ENCODE results near the gene NECTIN1.

Gene NECTIN1

GRCh38 chr11:119624629-119625028 is 104.4 kb downstream of the NECTIN1 start:
- no peak for DNase-seq (ENCODE audit: low read depth)
- H3K4me3 ChIP-seq (ENCODE audit: low read length) = no peak overlapping the region
- TF ChIP-seq CTCF (IDR thresholded peaks at IDR 0.05; ENCODE audit: insufficient read depth, low read depth, low read length, missing control alignments) = no peak

DNA sequence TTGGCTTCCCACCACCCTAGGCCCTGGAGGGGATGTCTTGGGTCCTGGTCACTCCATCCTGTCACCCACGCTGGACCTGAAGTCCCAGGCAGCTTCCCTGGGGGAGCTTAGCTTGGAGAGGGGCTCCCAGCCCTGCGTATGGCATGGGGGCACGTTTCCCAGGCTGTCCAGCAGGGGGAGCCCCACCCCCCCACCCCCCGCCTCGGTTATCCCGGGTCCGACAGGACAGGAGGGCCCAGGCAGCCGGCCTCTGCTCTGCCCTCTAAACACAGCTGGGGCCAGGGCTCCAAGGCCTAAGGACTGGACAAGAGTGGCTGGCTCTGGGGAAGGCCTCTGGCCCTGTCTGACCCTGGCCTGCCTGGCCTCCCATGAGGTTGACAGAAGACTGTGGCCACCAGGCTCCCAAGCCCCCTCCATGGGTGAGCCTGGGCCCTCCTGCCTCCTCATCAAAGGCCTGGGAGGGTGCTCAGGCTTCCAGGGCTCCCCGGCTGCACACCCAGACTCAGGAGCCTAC is 104.8 kb downstream of the NECTIN1 start:
- DNase-seq (ENCODE audit: low read depth) = no peak

DNA sequence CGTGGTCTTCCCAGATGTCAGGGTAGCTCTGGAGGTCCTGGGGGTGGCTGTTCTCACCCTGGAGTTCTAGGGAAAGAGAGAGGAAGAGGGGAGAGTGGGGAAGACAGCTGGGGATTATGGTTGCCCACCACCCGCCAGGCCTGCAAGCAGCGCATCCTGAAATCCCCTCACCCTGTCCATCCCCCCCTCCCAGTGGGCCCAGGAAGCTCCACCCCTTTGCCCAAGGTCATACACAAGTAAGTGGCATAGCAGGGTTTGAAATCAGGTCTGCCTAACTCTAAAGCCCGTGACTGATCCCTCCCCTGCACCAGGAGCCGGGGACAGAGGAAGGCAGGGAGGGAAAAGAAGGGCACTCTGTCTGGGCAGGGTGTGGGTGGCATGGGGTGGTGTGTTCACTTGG is 105.3 kb downstream of the NECTIN1 start:
- H3K4me3 ChIP-seq (ENCODE audit: low read length) = no peak overlapping the region
- TF ChIP-seq CTCF (IDR thresholded peaks at IDR 0.05; ENCODE audit: insufficient read depth, low read depth, low read length, missing control alignments) = no peak
- DNase-seq (ENCODE audit: low read depth) = no peak

More for the DNA sequence above, 104.8 kb downstream of the NECTIN1 start:
- no peak overlapping the region for H3K4me3 ChIP-seq (ENCODE audit: low read length)
- peak; percentile 36 for TF ChIP-seq CTCF (IDR thresholded peaks at IDR 0.05; ENCODE audit: insufficient read depth, low read depth, low read length, missing control alignments)

GRCh38 chr11:119622454-119623143 is 106.4 kb downstream of the NECTIN1 start:
- no peak for DNase-seq (ENCODE audit: low read depth)
- H3K4me3 ChIP-seq (ENCODE audit: low read length) = no peak overlapping the region
- no peak for TF ChIP-seq CTCF (IDR thresholded peaks at IDR 0.05; ENCODE audit: insufficient read depth, low read depth, low read length, missing control alignments)

GRCh38 chr11:119619665-119620064 is 109.3 kb downstream of the NECTIN1 start:
- no peak for DNase-seq (ENCODE audit: low read depth)
- no peak for TF ChIP-seq CTCF (IDR thresholded peaks at IDR 0.05; ENCODE audit: insufficient read depth, low read depth, low read length, missing control alignments)
- H3K4me3 ChIP-seq (ENCODE audit: low read length) = no peak overlapping the region

GRCh38 chr11:119618208-119618909 is 110.6 kb downstream of the NECTIN1 start:
- DNase-seq (ENCODE audit: low read depth) = no peak
- no peak for TF ChIP-seq CTCF (IDR thresholded peaks at IDR 0.05; ENCODE audit: insufficient read depth, low read depth, low read length, missing control alignments)
- no peak overlapping the region for H3K4me3 ChIP-seq (ENCODE audit: low read length)

Measured in epithelial cell of esophagus (primary cell).